ENCODE measurements around the gene WNT6. TPM values are rescaled to one million over a fixed set of nuclear protein-coding genes. Genes with fewer than 3 reads are reported as not detected.

Gene WNT6
- total RNA-seq, 1 experiment from 2014 or later = 1.4 TPM

DNA sequence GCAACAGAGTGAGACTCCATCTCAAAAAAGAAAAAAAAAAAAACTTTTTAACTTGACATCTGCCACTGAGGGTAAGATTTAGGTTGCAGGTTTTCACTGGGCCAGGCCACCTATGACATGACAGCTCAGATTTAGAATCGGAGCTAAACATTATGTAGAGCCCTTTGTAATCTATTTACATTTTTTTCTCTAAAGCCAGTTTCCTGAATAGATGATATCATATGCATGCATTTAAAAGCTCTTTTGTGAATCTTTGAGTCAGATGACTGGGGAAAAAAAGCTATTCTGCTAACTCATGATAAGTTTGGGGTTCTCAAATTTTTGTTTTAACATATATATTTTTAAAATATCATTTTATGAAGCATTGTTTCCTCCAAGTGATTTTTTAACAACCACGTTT lies 49.3 kb upstream of the WNT6 start:
- RAD21 ChIA-PET (ENCODE audit: low non-redundant PET in 1 of 2, low total read pairs in 2 of 2, uncharacterized antibody in 2 of 2, unreplicated experiment in 2 of 2) = no interaction called here
- Histone ChIP-seq H3K36me3 (ENCODE audit: control insufficient read depth in 1 of 2, insufficient read depth in 2 of 2, low read length in 2 of 2) (no peaks in the 10 kb centered on the region), H3K27me3 (ENCODE audit: insufficient read depth, low read length) (no peaks in the 10 kb centered on the region), H3K9me3 (ENCODE audit: control insufficient read depth in 1 of 2, insufficient read depth in 1 of 2, low read depth in 1 of 2, low read length in 2 of 2) (no peaks in the 10 kb centered on the region), H2AFZ (ENCODE audit: low read depth, low read length, poor library complexity, severe bottlenecking) (no peak overlapping the region), H3K4me2 (ENCODE audit: low read length) (no peak overlapping the region), H3K9me2 (ENCODE audit: insufficient read depth) (no peaks in the 10 kb centered on the region), H3K79me2 (ENCODE audit: insufficient read depth, low read length) (no peaks in the 10 kb centered on the region), H3K4me3 (replicated peaks in 1 of 2; ENCODE audit: low read depth in 1 of 2, low read length in 2 of 2) (no peak overlapping the region), H3K27ac (ENCODE audit: low read depth, low read length) (no peak overlapping the region), H3K4me1 (ENCODE audit: control insufficient read depth in 1 of 2, insufficient read depth in 2 of 2, low read length in 2 of 2) (no peaks in the 10 kb centered on the region), H4K20me1 (ENCODE audit: insufficient read depth) (no peaks in the 10 kb centered on the region), H3K9ac (ENCODE audit: low read length) (no peak overlapping the region)
- no TSS peak for BruUV-seq (replicated peaks)
- intact Hi-C loops (cut with micrococcal nuclease) = no loop called here
- no peak for ATAC-seq
- TF ChIP-seq EGR1 (IDR thresholded peaks at IDR 0.05; ENCODE audit: low read depth) (no peak), ZFX (IDR thresholded peaks at IDR 0.05) (no peak), POLR2A (IDR thresholded peaks at IDR 0.05; ENCODE audit: borderline replicate concordance, extremely low read depth, insufficient read depth, insufficient read length) (no peak), TCF7L2 (IDR thresholded peaks at IDR 0.05; ENCODE audit: borderline replicate concordance, extremely low read depth, insufficient read depth, insufficient read length) (no peak), EZH2 (IDR thresholded peaks at IDR 0.05) (no peak), CEBPB (IDR thresholded peaks at IDR 0.05; ENCODE audit: low read depth) (no peak)
- TF ChIP-seq, protein P1, sequence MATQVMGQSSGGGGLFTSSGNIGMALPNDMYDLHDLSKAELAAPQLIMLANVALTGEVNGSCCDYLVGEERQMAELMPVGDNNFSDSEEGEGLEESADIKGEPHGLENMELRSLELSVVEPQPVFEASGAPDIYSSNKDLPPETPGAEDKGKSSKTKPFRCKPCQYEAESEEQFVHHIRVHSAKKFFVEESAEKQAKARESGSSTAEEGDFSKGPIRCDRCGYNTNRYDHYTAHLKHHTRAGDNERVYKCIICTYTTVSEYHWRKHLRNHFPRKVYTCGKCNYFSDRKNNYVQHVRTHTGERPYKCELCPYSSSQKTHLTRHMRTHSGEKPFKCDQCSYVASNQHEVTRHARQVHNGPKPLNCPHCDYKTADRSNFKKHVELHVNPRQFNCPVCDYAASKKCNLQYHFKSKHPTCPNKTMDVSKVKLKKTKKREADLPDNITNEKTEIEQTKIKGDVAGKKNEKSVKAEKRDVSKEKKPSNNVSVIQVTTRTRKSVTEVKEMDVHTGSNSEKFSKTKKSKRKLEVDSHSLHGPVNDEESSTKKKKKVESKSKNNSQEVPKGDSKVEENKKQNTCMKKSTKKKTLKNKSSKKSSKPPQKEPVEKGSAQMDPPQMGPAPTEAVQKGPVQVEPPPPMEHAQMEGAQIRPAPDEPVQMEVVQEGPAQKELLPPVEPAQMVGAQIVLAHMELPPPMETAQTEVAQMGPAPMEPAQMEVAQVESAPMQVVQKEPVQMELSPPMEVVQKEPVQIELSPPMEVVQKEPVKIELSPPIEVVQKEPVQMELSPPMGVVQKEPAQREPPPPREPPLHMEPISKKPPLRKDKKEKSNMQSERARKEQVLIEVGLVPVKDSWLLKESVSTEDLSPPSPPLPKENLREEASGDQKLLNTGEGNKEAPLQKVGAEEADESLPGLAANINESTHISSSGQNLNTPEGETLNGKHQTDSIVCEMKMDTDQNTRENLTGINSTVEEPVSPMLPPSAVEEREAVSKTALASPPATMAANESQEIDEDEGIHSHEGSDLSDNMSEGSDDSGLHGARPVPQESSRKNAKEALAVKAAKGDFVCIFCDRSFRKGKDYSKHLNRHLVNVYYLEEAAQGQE (IDR thresholded peaks at IDR 0.05; ENCODE audit: low read depth) = no peak
- TF ChIP-seq, protein P2, sequence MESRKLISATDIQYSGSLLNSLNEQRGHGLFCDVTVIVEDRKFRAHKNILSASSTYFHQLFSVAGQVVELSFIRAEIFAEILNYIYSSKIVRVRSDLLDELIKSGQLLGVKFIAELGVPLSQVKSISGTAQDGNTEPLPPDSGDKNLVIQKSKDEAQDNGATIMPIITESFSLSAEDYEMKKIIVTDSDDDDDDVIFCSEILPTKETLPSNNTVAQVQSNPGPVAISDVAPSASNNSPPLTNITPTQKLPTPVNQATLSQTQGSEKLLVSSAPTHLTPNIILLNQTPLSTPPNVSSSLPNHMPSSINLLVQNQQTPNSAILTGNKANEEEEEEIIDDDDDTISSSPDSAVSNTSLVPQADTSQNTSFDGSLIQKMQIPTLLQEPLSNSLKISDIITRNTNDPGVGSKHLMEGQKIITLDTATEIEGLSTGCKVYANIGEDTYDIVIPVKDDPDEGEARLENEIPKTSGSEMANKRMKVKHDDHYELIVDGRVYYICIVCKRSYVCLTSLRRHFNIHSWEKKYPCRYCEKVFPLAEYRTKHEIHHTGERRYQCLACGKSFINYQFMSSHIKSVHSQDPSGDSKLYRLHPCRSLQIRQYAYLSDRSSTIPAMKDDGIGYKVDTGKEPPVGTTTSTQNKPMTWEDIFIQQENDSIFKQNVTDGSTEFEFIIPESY (IDR thresholded peaks at IDR 0.05; ENCODE audit: extremely low read depth, insufficient replicate concordance, low read length) = no peak
- TF ChIP-seq, protein P3, sequence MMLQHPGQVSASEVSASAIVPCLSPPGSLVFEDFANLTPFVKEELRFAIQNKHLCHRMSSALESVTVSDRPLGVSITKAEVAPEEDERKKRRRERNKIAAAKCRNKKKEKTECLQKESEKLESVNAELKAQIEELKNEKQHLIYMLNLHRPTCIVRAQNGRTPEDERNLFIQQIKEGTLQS (IDR thresholded peaks at IDR 0.05) = no peak
- no peak for DNase-seq (ENCODE audit: low read depth, low spot score)
- CTCF ChIA-PET = no interaction called here
- POLR2A ChIA-PET = no interaction called here

Data from HCT116 (cell line).